HG02610 (cell line): Measurements from ENCODE around the gene CMBL.

Source experiments
- ATAC-seq: cut with Tn5 transposase; IDR thresholded peaks from one replicate; pipeline ENCODE4 v1.9.1; 2021; ENCODE audit warnings: mild to moderate bottlenecking, moderate library complexity; ENCODE audit not compliant: unreplicated experiment

The CMBL gene

GRCh38 chr5:10310835-10311570 is 3.3 kb upstream of the CMBL start:
- peak; percentile 72 for ATAC-seq

- no peak for ATAC-seq
Measured at GRCh38 chr5:10310066-10310779, 2.5 kb upstream of the CMBL start.

- ATAC-seq, result no peak
Measured at GRCh38 chr5:10308844-10309243, 1.1 kb upstream of the CMBL start.

- ATAC-seq, result no peak
Measured at GRCh38 chr5:10306806-10307205, 896 bp downstream of the CMBL start.

GRCh38 chr5:10306114-10306513 is 1.6 kb downstream of the CMBL start:
- ATAC-seq, result no peak

GRCh38 chr5:10304932-10305331 is 2.8 kb downstream of the CMBL start:
- ATAC-seq, result no peak

GRCh38 chr5:10303699-10304170 is 4.0 kb downstream of the CMBL start:
- no peak for ATAC-seq

- no peak for ATAC-seq
Measured at GRCh38 chr5:10303201-10303600, 4.5 kb downstream of the CMBL start.

- no peak for ATAC-seq
Measured at GRCh38 chr5:10301842-10302610, 5.7 kb downstream of the CMBL start.

GRCh38 chr5:10301266-10301665 is 6.4 kb downstream of the CMBL start:
- no peak for ATAC-seq

GRCh38 chr5:10300246-10300645 is 7.5 kb downstream of the CMBL start:
- ATAC-seq, result no peak

- ATAC-seq, result no peak
Measured at GRCh38 chr5:10297646-10298204, 10.0 kb downstream of the CMBL start.

- ATAC-seq, result peak; percentile 76
Measured at GRCh38 chr5:10295619-10296326, 11.9 kb downstream of the CMBL start.

- ATAC-seq, result no peak
Measured at GRCh38 chr5:10293907-10294662, 13.6 kb downstream of the CMBL start.

- ATAC-seq, result no peak
Measured at GRCh38 chr5:10291692-10292339, 15.9 kb downstream of the CMBL start.

GRCh38 chr5:10290438-10290837 is 17.3 kb downstream of the CMBL start:
- ATAC-seq, result no peak

- no peak for ATAC-seq
Measured at GRCh38 chr5:10289991-10290390, 17.7 kb downstream of the CMBL start.

GRCh38 chr5:10289353-10289752 is 18.3 kb downstream of the CMBL start:
- ATAC-seq, result no peak

- ATAC-seq, result no peak
Measured at GRCh38 chr5:10288592-10289219, 19.0 kb downstream of the CMBL start.
